Right atrium auricular region (tissue), 2 donors: ENCODE measurements around the gene CCNJL. TPM values are rescaled to one million over a fixed set of nuclear protein-coding genes. Genes with fewer than 3 reads are reported as not detected.

ENCODE experiments used
- DNase-seq: peaks from one replicate; pipeline ENCODE4 v3.0.0-alpha.2; 2019; ENCODE audit warnings: low spot score
- H3K27ac ChIP-seq, 2 donors: fragments of 200-600 bp; sonication (generic); 1 replicate in 1 of 2; 2 replicates in 1 of 2; pipeline ENCODE4 v1.5.1; 2016 to 2019
- H3K27me3 ChIP-seq, 2 donors: fragments of 200-600 bp; sonication (generic); one replicate each; pipeline versions ENCODE4 v1.5.1 to v1.6.0; 2017 to 2019
- H3K36me3 ChIP-seq: fragments of 200-600 bp; sonication (generic); one replicate; pipeline ENCODE4 v1.5.1; 2016
- H3K4me1 ChIP-seq, 2 donors: fragments of 200-600 bp; sonication (generic); one replicate each; pipeline versions ENCODE4 v1.5.1 to v1.6.0; 2017 to 2019
- H3K4me3 ChIP-seq, 2 donors: fragments of 200-600 bp; sonication (generic); 1 replicate in 1 of 2; 2 replicates in 1 of 2; pipeline ENCODE4 v1.5.1; 2017 to 2019; ENCODE audit warnings: mild to moderate bottlenecking in 1 of 2, moderate library complexity in 1 of 2
- H3K9me3 ChIP-seq, 2 donors: fragments of 200-600 bp; sonication (generic); one replicate each; pipeline ENCODE4 v1.5.1; 2019
- total RNA-seq, 2 donors: library from RNA; depleted of rRNA; stranded (reverse); fragments of >200 nt; gene quantifications; one replicate each; pipeline ENCODE4 v1.1.0, GENCODE V29; 2016
- TF ChIP-seq, protein P1 (sequence below), 2 donors: fragments of 200-600 bp; sonication (generic); IDR thresholded peaks; one replicate each; pipeline ENCODE4 v1.5.1; 2019; ENCODE audit warnings: antibody characterized with exemption in 2 of 2

CCNJL gene
- total RNA-seq, 2 donors from 2014 or later: 2.7 to 5.5 TPM

DNA sequence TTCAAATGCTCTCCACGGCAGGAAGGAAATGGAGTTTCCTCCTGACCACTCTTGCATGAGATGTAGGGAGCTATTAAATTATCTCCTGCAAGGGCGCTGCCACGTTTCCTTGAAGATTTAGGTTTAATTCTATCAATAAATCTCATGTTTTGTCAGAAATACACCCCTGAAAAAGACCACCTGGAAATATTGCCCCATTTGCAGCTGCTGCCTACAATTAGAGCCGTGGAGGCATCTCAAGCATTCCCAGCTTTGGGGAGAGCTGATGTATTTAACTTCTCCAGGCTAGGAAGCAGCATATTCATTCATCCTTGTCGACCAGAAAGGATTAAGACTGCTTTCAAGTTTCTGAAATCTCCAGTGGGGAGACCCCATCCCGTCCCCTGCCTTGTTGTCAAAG is 40.5 kb downstream of the CCNJL start:
- H3K9me3 ChIP-seq: no peaks in the 10 kb centered on the region
- no peak overlapping the region for H3K4me3 ChIP-seq
- H3K36me3 ChIP-seq: peaks cover 5% of the 10 kb centered on the region
- H3K27me3 ChIP-seq: no peaks in the 10 kb centered on the region
- H3K27ac ChIP-seq: peak overlapping the region in 1 of 2 donors; percentile 33
- DNase-seq: no peak
- TF ChIP-seq, protein P1, sequence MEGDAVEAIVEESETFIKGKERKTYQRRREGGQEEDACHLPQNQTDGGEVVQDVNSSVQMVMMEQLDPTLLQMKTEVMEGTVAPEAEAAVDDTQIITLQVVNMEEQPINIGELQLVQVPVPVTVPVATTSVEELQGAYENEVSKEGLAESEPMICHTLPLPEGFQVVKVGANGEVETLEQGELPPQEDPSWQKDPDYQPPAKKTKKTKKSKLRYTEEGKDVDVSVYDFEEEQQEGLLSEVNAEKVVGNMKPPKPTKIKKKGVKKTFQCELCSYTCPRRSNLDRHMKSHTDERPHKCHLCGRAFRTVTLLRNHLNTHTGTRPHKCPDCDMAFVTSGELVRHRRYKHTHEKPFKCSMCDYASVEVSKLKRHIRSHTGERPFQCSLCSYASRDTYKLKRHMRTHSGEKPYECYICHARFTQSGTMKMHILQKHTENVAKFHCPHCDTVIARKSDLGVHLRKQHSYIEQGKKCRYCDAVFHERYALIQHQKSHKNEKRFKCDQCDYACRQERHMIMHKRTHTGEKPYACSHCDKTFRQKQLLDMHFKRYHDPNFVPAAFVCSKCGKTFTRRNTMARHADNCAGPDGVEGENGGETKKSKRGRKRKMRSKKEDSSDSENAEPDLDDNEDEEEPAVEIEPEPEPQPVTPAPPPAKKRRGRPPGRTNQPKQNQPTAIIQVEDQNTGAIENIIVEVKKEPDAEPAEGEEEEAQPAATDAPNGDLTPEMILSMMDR (IDR thresholded peaks at IDR 0.05): no peak
- H3K4me1 ChIP-seq: peaks cover 0 to 33% of the 10 kb centered on the region in 2 donors

DNA sequence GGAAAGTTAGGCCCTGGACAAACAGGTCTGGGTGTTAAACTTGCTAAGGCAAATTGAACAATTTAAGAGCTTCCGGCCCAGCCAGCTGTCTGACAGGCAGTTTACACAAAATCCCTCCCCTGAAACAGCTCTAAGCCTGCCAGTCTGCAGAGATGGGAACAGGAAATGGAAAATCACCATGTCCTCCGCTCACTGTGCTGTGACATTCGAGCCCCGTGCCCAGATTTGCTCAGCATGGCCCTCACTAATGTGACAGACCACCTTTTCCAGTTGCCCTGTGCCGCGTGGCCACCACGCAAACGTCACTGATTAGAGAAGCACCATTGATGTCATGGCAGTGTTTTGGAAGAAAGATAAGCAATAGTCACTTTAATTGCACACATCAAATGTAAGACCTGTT is 41.0 kb downstream of the CCNJL start:
- TF ChIP-seq, protein P1 (IDR thresholded peaks at IDR 0.05): no peak
- no peak for DNase-seq
- Histone ChIP-seq H3K27ac (peak overlapping the region; percentile 33 to 84), H3K9me3 (no peaks in the 10 kb centered on the region), H3K36me3 (peaks cover 5% of the 10 kb centered on the region), H3K4me1 (peaks cover 0 to 33% of the 10 kb centered on the region in 2 donors), H3K4me3 (no peak overlapping the region), H3K27me3 (no peaks in the 10 kb centered on the region)

DNA sequence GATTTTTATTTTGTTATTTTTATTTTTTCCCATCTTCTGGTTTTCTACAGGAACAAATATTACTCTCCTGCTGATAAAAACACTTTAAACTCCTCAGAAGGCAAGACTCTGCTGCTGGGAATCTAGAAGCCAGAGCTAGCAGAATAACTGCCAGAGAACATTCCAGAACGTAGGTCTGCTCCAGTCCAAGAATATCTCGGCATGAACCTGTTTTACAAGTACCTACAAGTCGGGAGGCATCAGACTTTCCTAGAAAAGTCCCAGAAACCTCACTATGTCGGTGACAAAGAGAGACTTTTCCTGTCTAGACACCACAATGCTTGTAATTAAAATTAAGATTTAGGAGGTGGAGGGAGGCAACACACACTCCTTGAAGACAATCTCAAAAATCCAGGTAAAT is 41.7 kb downstream of the CCNJL start:
- no peak overlapping the region for H3K4me3 ChIP-seq
- H3K27me3 ChIP-seq: no peaks in the 10 kb centered on the region
- TF ChIP-seq, protein P1 (IDR thresholded peaks at IDR 0.05): no peak
- H3K36me3 ChIP-seq: peaks cover 5% of the 10 kb centered on the region
- H3K4me1 ChIP-seq: peaks cover 0 to 33% of the 10 kb centered on the region in 2 donors
- DNase-seq: no peak
- H3K27ac ChIP-seq: peak overlapping the region; percentile 33 to 84
- H3K9me3 ChIP-seq: no peaks in the 10 kb centered on the region

DNA sequence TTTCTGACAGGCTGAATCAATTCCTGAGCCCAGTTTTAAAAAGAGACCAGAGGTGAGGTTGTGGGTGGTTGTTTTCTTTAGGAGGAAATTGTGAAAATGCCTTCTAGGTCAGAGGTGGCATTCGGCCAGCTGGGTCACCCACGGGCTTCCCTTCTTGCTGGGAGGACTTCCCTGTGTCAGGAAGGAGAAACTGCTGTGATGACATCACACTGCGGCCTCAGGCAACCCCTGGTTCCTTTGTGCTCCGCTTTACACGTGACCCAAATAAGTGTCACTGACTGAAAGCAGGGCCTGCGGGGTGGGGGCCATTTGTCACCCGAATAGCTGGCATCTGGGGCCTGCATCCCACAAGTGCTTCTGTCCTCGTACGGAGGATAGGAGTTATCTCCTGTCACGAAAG is 43.3 kb downstream of the CCNJL start:
- peak; percentile 96 for DNase-seq
- peaks cover 0 to 33% of the 10 kb centered on the region in 2 donors for H3K4me1 ChIP-seq
- H3K4me3 ChIP-seq: no peak overlapping the region
- peak overlapping the region; percentile 84 to 86 for H3K27ac ChIP-seq
- TF ChIP-seq, protein P1 (IDR thresholded peaks at IDR 0.05): no peak
- H3K36me3 ChIP-seq: no peaks in the 10 kb centered on the region
- no peaks in the 10 kb centered on the region for H3K9me3 ChIP-seq
- no peaks in the 10 kb centered on the region for H3K27me3 ChIP-seq

DNA sequence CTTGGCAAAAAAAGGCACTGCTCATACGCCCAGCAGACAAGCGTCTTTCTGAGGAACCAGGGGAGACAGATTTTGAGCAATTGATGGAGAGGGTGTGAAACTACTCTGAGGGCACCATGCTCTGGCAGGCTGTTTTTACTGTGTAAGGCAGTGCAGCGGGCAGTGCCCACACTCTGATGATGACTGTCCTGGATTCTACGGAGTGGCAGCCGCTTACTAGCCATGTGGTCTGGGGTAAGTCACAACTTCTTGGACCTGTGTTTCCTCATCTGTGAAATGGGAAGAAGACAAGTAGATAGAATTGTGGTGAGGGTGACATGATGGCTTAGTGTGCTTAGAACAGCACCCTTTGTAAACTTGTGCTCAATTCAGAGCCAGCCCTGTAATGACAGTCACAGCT is 44.2 kb downstream of the CCNJL start:
- no peaks in the 10 kb centered on the region for H3K36me3 ChIP-seq
- no peaks in the 10 kb centered on the region for H3K9me3 ChIP-seq
- H3K4me1 ChIP-seq: peaks cover 0 to 38% of the 10 kb centered on the region in 2 donors
- peak overlapping the region; percentile 84 to 86 for H3K27ac ChIP-seq
- TF ChIP-seq, protein P1 (IDR thresholded peaks at IDR 0.05): no peak
- H3K27me3 ChIP-seq: no peaks in the 10 kb centered on the region
- DNase-seq: no peak
- H3K4me3 ChIP-seq: no peak overlapping the region

DNA sequence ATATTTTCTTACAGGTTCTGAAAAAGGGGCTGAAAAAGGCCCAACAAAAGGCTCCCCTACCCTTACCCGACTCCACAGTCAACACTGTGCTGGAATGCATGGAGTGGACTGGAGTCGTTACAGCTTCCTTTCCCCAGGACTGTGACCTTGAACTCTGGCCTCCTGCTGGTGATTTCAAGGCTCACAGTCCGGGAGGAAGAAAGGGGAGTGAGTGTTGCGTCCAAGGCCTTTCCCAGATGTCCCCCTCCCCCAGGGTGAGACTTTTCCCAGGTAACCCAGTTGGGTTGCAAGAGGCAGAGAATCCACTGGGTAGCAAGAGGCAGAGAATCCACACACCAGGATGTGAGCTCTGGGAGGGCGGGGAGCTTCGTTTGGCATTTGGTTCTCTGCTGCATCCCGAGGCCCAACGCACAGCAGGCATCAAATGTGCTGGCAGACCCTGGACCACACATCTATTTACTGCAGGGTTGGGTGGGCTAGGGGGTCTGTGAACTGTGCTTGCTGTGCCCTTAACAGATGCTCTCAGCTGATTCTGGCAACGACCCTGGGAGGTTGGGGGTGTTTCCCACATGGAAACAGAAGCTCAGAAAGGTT is 45.5 kb downstream of the CCNJL start:
- Histone ChIP-seq H3K4me3 (no peak overlapping the region), H3K27ac (no peak overlapping the region), H3K4me1 (peaks cover 0 to 49% of the 10 kb centered on the region in 2 donors), H3K27me3 (no peaks in the 10 kb centered on the region), H3K36me3 (no peaks in the 10 kb centered on the region), H3K9me3 (no peaks in the 10 kb centered on the region)
- DNase-seq: no peak
- TF ChIP-seq, protein P1 (IDR thresholded peaks at IDR 0.05): no peak
